Ishikawa (cell line): ENCODE data around the gene MRAP.

Experiments used
- CEBPB ChIP-seq: IDR thresholded peaks from 2 replicates; pipeline ENCODE4 v1.6.1; 2012
- CREB1 ChIP-seq: IDR thresholded peaks from 2 replicates; pipeline ENCODE4 v1.6.1; 2012; ENCODE audit warnings: low read depth
- EGR1 ChIP-seq: IDR thresholded peaks from 2 replicates; pipeline ENCODE4 v1.6.1; 2012
- EP300 ChIP-seq: IDR thresholded peaks from 2 replicates; pipeline ENCODE4 v1.6.1; 2012; ENCODE audit warnings: borderline replicate concordance
- FOXM1 ChIP-seq: IDR thresholded peaks from 2 replicates; pipeline ENCODE4 v1.6.1; 2012; ENCODE audit warnings: low read depth, borderline replicate concordance
- NFIC ChIP-seq: IDR thresholded peaks from 2 replicates; pipeline ENCODE4 v1.6.1; 2012
- RAD21 ChIP-seq: IDR thresholded peaks from 2 replicates; pipeline ENCODE4 v1.6.1; 2012; ENCODE audit warnings: low read depth
- REST ChIP-seq: IDR thresholded peaks from 2 replicates; pipeline ENCODE4 v1.6.1; 2012; ENCODE audit warnings: low read depth, mild to moderate bottlenecking
- TAF1 ChIP-seq: IDR thresholded peaks from 2 replicates; pipeline ENCODE4 v1.6.1; 2012; ENCODE audit warnings: low read depth, mild to moderate bottlenecking
- TCF12 ChIP-seq: IDR thresholded peaks from 2 replicates; pipeline ENCODE4 v1.6.1; 2012; ENCODE audit warnings: low read depth
- TEAD4 ChIP-seq: IDR thresholded peaks from 2 replicates; pipeline ENCODE4 v1.6.1; 2012
- YY1 ChIP-seq: IDR thresholded peaks from 2 replicates; pipeline ENCODE4 v1.6.1; 2012; ENCODE audit warnings: low read depth
- ZBTB7A ChIP-seq: IDR thresholded peaks from 2 replicates; pipeline ENCODE4 v1.6.1; 2012; ENCODE audit warnings: low read depth
- TF ChIP-seq, protein P1 (sequence below): IDR thresholded peaks from 2 replicates; pipeline ENCODE4 v1.6.1; 2012
- TF ChIP-seq, protein P2 (sequence below): IDR thresholded peaks from 2 replicates; pipeline ENCODE4 v1.6.1; 2012

The MRAP gene

DNA sequence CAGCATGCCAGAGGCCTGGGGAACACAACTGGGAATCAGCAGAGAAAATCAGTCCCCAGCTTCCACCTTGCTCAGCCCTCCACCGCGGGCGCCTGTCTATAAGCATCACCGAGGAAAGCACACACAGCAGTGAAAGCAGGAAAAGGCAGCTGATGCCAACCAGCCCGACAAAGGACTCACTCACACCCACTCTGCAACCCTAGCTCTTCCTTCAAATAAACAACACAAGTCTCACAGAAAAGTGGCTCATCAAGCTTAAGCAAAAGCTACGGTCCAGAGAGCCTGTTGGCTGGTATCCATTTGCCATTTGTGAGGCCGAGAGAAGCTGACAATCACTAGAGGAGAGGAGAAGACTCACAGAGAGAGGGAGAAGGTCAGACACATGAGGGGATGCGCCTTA, 27.1 kb downstream of the MRAP start:
- TF ChIP-seq YY1: no peak
- no peak for TF ChIP-seq TEAD4
- TF ChIP-seq TAF1: no peak
- TF ChIP-seq CREB1: no peak
- TF ChIP-seq EGR1: no peak
- TF ChIP-seq, protein P1, sequence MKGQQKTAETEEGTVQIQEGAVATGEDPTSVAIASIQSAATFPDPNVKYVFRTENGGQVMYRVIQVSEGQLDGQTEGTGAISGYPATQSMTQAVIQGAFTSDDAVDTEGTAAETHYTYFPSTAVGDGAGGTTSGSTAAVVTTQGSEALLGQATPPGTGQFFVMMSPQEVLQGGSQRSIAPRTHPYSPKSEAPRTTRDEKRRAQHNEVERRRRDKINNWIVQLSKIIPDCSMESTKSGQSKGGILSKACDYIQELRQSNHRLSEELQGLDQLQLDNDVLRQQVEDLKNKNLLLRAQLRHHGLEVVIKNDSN: no peak
- TF ChIP-seq REST: no peak
- TF ChIP-seq FOXM1: no peak
- no peak for TF ChIP-seq NFIC
- no peak for TF ChIP-seq EP300
- TF ChIP-seq TCF12: no peak
- TF ChIP-seq ZBTB7A: no peak

DNA sequence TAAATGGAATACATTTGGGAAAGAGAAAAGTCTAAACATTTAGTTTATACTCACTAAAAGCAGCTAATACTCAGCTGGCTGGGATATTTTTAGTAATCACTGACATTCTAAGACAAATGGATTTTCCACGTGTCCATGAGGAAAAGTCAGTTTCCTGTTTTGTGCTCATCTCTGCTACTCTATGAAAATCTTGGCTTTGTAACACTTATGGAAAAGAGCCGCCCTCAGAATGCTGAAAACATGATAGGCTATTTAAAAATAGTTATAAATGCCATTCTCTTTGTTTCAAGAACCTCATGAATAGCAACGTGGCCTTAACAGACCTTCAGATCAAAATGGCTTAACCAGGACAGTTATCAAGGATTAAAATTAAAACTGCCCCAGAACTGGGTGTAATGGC, 29.9 kb downstream of the MRAP start:
- TF ChIP-seq ZBTB7A: no peak
- no peak for TF ChIP-seq FOXM1
- no peak for TF ChIP-seq YY1
- no peak for TF ChIP-seq TCF12
- no peak for TF ChIP-seq EP300
- no peak for TF ChIP-seq TEAD4
- TF ChIP-seq REST: no peak
- TF ChIP-seq, protein P2, sequence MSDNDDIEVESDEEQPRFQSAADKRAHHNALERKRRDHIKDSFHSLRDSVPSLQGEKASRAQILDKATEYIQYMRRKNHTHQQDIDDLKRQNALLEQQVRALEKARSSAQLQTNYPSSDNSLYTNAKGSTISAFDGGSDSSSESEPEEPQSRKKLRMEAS: no peak
- TF ChIP-seq EGR1: no peak
- no peak for TF ChIP-seq TAF1
- TF ChIP-seq NFIC: no peak
- TF ChIP-seq CEBPB: no peak
- no peak for TF ChIP-seq CREB1

DNA sequence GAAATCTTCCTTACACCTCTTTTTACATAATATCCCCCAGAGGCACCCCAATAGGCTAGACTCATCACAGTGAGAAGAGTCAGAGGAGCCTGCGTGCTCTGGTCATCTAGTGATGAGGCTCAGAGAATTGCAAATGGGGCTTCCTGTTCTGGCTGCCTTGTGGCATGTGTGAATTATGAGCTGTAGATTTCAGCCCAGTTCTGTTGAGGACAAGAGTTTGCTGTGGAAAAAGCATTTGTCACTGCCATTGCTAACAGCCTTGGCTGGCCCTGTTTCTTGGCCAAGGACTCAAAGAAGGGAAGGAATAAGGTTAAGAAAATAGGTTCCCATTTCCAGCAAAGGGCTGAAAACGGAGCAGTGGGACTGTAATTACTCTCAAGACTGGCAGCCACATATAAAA, 30.7 kb downstream of the MRAP start:
- TF ChIP-seq, protein P1: no peak
- TF ChIP-seq YY1: no peak
- no peak for TF ChIP-seq CREB1
- no peak for TF ChIP-seq TCF12
- TF ChIP-seq TAF1: no peak
- TF ChIP-seq REST: no peak
- no peak for TF ChIP-seq TEAD4
- TF ChIP-seq, protein P2: no peak
- TF ChIP-seq FOXM1: no peak

DNA sequence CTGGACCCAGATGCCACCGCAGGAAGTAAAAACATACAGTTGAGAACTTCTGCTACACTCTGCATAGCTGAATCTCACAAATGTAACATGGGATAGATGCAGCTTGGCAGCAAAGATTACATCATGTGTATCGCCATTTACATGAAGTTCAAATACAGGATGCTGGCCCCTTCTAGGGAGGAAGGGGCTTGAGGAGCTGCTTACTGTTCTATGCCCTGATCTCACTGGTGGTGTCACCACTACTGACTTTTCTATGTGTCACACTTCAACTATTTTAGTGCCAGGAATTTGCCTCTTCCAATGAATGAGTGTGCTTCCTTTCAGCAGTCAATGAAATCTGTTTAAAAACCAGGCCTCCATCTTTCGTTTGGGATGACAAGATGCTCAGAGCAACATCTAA, 31.1 kb downstream of the MRAP start:
- no peak for TF ChIP-seq TEAD4
- TF ChIP-seq, protein P1: no peak
- TF ChIP-seq YY1: no peak
- TF ChIP-seq, protein P2: no peak
- TF ChIP-seq TCF12: no peak
- no peak for TF ChIP-seq RAD21
- TF ChIP-seq NFIC: no peak
- TF ChIP-seq EP300: no peak
- no peak for TF ChIP-seq CREB1
- no peak for TF ChIP-seq FOXM1
- no peak for TF ChIP-seq REST
- no peak for TF ChIP-seq ZBTB7A
- TF ChIP-seq EGR1: no peak
- no peak for TF ChIP-seq TAF1
